ENCODE results near the gene PITPNC1. TPM values are rescaled to one million over a fixed set of nuclear protein-coding genes. Genes with fewer than 3 reads are reported as not detected.

PITPNC1 gene
- total RNA-seq, 4 donors from 2014 or later = 1.9 to 12.4 (median 5.2) TPM

DNA sequence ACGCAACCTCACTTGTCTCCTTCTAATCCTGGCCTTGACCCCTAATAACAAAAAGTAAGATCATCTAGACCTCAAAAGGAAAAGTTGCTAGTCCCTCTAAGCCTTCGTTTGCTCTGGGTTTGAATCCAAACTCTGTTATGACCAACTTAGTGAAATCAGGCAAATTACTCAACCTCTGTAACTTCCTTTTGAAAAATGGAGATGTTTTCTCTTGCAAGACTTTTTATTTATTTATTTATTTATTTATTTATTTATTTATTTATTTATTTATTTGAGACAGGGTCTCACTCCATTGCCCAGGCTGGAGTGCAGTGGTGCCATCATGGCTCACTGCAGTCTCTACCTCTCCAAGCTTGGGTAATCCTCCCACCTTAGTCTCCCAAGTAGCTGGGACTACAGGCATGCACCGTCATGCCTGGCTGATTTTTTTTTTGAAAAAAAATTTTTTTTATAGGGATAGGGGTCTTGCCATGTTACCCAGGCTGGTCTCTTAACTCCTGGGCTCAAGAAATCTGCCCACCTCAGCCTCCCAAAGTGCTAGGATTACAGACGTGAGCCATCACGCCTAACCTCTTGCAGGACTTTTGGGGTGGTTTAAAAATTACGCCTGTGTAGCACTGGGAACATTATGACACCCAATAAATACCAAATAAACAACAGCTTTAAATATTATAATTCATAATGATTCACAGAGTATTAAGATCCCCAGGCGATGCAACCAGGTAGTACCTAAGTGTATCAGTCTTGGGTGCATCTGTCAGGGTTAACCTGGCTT, 63.4 kb downstream of the PITPNC1 start:
- peak in 1 of 3 donors; percentile 14 for DNase-seq
- Histone ChIP-seq H3K27me3 (no peaks in the 10 kb centered on the region), H3K27ac (peak overlapping the region; percentile 66 to 80 (median 73)), H3K4me3 (no peak overlapping the region), H3K36me3 (no peaks in the 10 kb centered on the region), H3K4me1 (peaks cover 0 to 31% (median 11%) of the 10 kb centered on the region in 4 donors), H3K9me3 (no peaks in the 10 kb centered on the region)
- no peak for TF ChIP-seq POLR2A (IDR thresholded peaks at IDR 0.05)
- TF ChIP-seq, protein P1, sequence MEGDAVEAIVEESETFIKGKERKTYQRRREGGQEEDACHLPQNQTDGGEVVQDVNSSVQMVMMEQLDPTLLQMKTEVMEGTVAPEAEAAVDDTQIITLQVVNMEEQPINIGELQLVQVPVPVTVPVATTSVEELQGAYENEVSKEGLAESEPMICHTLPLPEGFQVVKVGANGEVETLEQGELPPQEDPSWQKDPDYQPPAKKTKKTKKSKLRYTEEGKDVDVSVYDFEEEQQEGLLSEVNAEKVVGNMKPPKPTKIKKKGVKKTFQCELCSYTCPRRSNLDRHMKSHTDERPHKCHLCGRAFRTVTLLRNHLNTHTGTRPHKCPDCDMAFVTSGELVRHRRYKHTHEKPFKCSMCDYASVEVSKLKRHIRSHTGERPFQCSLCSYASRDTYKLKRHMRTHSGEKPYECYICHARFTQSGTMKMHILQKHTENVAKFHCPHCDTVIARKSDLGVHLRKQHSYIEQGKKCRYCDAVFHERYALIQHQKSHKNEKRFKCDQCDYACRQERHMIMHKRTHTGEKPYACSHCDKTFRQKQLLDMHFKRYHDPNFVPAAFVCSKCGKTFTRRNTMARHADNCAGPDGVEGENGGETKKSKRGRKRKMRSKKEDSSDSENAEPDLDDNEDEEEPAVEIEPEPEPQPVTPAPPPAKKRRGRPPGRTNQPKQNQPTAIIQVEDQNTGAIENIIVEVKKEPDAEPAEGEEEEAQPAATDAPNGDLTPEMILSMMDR (IDR thresholded peaks at IDR 0.05) = no peak

DNA sequence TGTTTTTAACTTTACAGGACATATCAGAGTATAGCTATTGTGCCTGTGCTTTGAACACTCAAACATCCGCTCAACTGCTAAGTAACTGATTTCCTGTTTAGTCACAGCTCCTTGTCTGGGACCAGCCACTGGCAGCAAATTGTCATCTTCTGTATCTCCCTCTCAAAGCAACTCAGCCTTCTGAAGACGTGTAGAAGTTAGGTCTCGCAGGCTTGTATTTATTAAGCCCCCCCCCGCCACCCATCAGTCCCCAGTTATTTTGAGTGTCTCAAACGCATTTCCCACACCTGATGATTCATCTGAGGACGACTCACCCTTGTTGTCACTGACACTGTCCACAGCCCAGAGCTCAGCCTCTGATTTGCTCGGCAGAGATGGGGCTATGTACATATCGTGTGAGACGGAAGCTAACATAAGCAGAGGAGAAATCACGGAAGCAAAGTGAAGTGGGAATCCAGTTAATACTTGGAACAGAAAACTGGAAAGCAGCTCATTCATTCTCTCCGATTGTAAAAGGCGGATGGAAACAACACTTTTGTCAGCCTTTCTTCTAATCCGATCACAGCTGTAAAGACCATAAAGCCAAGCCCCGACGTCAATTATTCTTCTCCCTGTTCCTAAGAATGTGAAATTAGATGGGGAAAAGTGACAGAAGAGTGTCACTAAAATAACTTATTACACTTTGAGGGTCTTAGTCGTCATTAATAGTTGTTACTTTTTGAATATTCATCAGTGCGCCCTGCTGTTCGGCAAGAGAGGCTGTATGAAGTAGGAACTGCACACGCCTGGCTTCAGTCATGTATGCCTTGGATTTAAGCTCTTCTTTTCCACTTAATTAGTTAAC, 64.2 kb downstream of the PITPNC1 start:
- peaks cover 0 to 26% (median 9%) of the 10 kb centered on the region in 4 donors for H3K4me1 ChIP-seq
- H3K9me3 ChIP-seq = no peaks in the 10 kb centered on the region
- H3K27me3 ChIP-seq = no peaks in the 10 kb centered on the region
- H3K4me3 ChIP-seq = peak overlapping the region in 3 of 4 donors; percentile 12 to 41 (median 24)
- H3K36me3 ChIP-seq = no peaks in the 10 kb centered on the region
- DNase-seq = peak in 2 of 3 donors; percentile 57 to 83
- peak; percentile 26 to 37 for TF ChIP-seq POLR2A (IDR thresholded peaks at IDR 0.05)
- TF ChIP-seq, protein P1 (IDR thresholded peaks at IDR 0.05) = no peak
- peak overlapping the region; percentile 66 to 80 (median 73) for H3K27ac ChIP-seq

DNA sequence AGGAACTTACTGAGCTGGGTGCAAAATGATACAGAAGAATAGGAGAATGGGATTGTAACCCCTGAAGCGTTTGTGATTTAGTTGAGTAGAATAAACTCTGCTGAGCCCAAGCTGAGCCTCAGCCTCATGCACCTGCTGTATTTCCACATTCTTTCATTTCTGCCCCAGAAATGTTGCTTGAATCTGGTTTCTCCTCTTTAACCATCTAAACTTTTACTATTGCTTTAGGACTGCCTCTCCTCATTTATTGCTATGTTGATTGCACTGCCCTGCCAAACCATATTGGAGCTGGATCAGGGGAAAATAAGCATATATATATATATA, 64.8 kb downstream of the PITPNC1 start:
- TF ChIP-seq POLR2A (IDR thresholded peaks at IDR 0.05) = no peak
- TF ChIP-seq, protein P1 (IDR thresholded peaks at IDR 0.05) = no peak
- Histone ChIP-seq H3K4me1 (peaks cover 0 to 26% (median 9%) of the 10 kb centered on the region in 4 donors), H3K27me3 (no peaks in the 10 kb centered on the region), H3K36me3 (no peaks in the 10 kb centered on the region), H3K4me3 (peak overlapping the region in 1 of 4 donors; percentile 24), H3K27ac (peak overlapping the region; percentile 66 to 80 (median 73)), H3K9me3 (no peaks in the 10 kb centered on the region)
- DNase-seq = no peak

DNA sequence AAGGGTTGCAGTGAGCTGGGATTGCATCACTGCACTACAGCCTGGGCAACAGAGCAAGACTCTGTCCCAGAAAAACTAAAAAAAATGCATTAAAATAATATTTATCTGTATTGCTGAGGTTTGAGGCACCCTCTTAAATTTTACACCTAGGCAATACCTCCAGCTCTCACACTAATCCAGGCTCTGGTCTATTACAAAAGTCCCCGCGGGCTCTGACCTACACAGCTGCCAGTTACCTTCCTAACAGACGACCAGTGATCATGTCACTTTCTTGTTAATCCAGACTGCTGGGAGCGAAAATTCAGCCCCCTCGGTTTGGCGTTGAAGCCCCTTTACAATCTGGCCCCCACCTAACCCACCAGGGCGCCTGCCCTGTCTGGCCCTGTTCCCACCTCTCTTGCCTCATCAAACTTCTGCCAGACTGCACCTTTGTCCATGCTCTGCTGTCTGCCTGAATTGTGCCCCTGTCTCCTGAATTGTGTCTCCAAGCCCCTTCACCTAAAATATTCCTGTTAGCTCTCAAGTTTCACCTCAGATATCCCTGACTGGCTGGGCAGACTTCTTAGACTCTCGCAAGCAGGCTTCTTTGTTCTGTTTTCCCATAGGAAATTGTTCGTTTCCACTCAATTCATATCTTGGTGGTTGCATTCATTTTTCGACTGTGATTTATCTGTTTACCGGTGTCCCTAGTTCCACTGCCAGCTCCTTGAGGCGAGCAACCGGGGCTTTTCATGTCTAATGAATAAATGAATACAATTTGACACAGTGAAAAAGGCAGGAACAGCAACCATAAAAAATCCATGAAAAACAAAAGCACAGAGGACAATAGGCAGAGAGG, 65.9 kb downstream of the PITPNC1 start:
- TF ChIP-seq, protein P1 (IDR thresholded peaks at IDR 0.05) = no peak
- Histone ChIP-seq H3K4me1 (peaks cover 0 to 26% (median 9%) of the 10 kb centered on the region in 4 donors), H3K27ac (peak overlapping the region in 3 of 4 donors; percentile 20 to 67 (median 38)), H3K27me3 (no peaks in the 10 kb centered on the region), H3K9me3 (no peaks in the 10 kb centered on the region), H3K4me3 (no peak overlapping the region), H3K36me3 (no peaks in the 10 kb centered on the region)
- DNase-seq = no peak

DNA sequence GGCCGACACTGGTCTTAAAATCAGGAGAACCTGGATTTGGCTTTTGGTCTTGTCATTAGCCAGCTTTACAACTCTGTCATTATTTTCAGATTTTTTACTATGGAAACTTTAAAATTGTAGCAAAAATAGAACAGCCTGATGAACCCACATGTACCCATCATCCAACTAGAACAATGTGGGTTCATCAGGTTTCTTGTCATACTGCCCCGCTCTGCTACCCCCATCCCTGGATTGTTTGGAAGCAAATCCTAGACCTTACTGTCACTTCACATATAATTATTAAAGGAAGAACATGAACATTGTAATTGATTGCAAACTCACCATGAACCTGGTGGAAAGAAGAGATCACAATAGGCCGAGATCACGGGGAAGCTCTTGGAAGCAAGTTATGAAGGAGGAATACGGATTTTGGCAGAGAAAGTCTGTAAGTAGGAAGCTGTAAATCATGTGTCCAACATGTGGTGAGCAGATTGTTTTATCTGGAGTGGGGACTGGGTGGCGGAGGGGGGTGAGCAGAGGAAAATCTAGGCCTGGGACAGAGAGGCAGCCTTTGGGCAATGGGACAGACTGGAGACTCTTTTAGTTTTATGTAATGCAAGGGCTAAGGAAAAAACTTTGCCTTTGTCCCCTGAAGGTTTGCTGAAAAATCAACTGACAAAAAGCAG, 67.0 kb downstream of the PITPNC1 start:
- TF ChIP-seq POLR2A (IDR thresholded peaks at IDR 0.05) = no peak
- TF ChIP-seq, protein P1 (IDR thresholded peaks at IDR 0.05) = no peak
- no peak for DNase-seq
- H3K9me3 ChIP-seq = no peaks in the 10 kb centered on the region
- peak overlapping the region in 3 of 4 donors; percentile 4 to 20 (median 6) for H3K27ac ChIP-seq
- H3K27me3 ChIP-seq = no peaks in the 10 kb centered on the region
- no peaks in the 10 kb centered on the region for H3K36me3 ChIP-seq
- H3K4me3 ChIP-seq = no peak overlapping the region
- peaks cover 0 to 26% (median 9%) of the 10 kb centered on the region in 4 donors for H3K4me1 ChIP-seq

All from Peyer's patch (tissue), 4 donors.